ENCODE data around the gene C1RL.
A peak's percentile ranks its signal among the peaks of the same experiment; 100 is the strongest.

The C1RL gene

GRCh38 chr12:7108796-7109571 lies at the start of gene C1RL:
Gene C1RL, minus strand, starts transcription at chr12:7109214. Its CDS starts 34 bp downstream, at chr12:7109180.
- peak; percentile 85 for DNase-seq

GRCh38 chr12:7157391-7157790 lies 48.4 kb upstream of the C1RL start:
- no peak for DNase-seq

GRCh38 chr12:7156259-7157197 lies 47.5 kb upstream of the C1RL start:
- DNase-seq: no peak

- no peak for DNase-seq
These were observed 46.5 kb upstream of the C1RL start for GRCh38 chr12:7155471-7156034.

GRCh38 chr12:7154901-7155470 lies 46.0 kb upstream of the C1RL start:
- DNase-seq: no peak

- DNase-seq: no peak
These were observed 45.0 kb upstream of the C1RL start for GRCh38 chr12:7154042-7154441.

GRCh38 chr12:7152818-7153217 lies 43.8 kb upstream of the C1RL start:
- no peak for DNase-seq

- DNase-seq: no peak
These were observed 42.5 kb upstream of the C1RL start for GRCh38 chr12:7151532-7151931.

GRCh38 chr12:7150841-7151240 lies 41.8 kb upstream of the C1RL start:
- DNase-seq: no peak

GRCh38 chr12:7150356-7150755 lies 41.3 kb upstream of the C1RL start:
- DNase-seq: no peak

GRCh38 chr12:7146906-7147305 lies 37.9 kb upstream of the C1RL start:
- DNase-seq: no peak

GRCh38 chr12:7146228-7146627 lies 37.2 kb upstream of the C1RL start:
- DNase-seq: no peak

- DNase-seq: no peak
These were observed 36.7 kb upstream of the C1RL start for GRCh38 chr12:7145671-7146070.

- DNase-seq: no peak
These were observed 35.6 kb upstream of the C1RL start for GRCh38 chr12:7144414-7145120.

GRCh38 chr12:7143564-7143963 lies 34.5 kb upstream of the C1RL start:
- no peak for DNase-seq

GRCh38 chr12:7142809-7143465 lies 33.9 kb upstream of the C1RL start:
- DNase-seq: peak; percentile 13

GRCh38 chr12:7142056-7142644 lies 33.1 kb upstream of the C1RL start:
- peak; percentile 61 for DNase-seq

GRCh38 chr12:7141351-7142005 lies 32.5 kb upstream of the C1RL start:
- no peak for DNase-seq

GRCh38 chr12:7139200-7139599 lies 30.2 kb upstream of the C1RL start:
- DNase-seq: no peak

- DNase-seq: no peak
These were observed 28.9 kb upstream of the C1RL start for GRCh38 chr12:7137908-7138307.

- no peak for DNase-seq
These were observed 27.7 kb upstream of the C1RL start for GRCh38 chr12:7136676-7137075.

All from activated T-cell treated with anti-CD3 and anti-CD28 coated beads, Interleukin-2, amount 50 U/mL, for 1 hour (primary cell).